GM19238 (cell line): ENCODE data around the gene FASTKD3.
"Not testable (repeated sequence)": the region's sequence is repeated elsewhere in the genome, so short reads cannot be mapped to it uniquely, and the experiment has no call there.

ENCODE experiments used
- DNase-seq: peaks from one replicate; pipeline ENCODE4 v3.0.0; 2011; ENCODE audit warnings: low spot score; ENCODE audit not compliant: insufficient read length

Gene FASTKD3

GRCh38 chr5:7868773-7869473 lies at the start of gene FASTKD3, which contains the start of gene MTRR:
FASTKD3 (minus strand) TSS chr5:7869031; CDS start chr5:7868083, 948 bp downstream.
MTRR (plus strand) TSS chr5:7869148; CDS start chr5:7870795, 1,647 bp downstream.
- peak; percentile 87 for DNase-seq

DNA sequence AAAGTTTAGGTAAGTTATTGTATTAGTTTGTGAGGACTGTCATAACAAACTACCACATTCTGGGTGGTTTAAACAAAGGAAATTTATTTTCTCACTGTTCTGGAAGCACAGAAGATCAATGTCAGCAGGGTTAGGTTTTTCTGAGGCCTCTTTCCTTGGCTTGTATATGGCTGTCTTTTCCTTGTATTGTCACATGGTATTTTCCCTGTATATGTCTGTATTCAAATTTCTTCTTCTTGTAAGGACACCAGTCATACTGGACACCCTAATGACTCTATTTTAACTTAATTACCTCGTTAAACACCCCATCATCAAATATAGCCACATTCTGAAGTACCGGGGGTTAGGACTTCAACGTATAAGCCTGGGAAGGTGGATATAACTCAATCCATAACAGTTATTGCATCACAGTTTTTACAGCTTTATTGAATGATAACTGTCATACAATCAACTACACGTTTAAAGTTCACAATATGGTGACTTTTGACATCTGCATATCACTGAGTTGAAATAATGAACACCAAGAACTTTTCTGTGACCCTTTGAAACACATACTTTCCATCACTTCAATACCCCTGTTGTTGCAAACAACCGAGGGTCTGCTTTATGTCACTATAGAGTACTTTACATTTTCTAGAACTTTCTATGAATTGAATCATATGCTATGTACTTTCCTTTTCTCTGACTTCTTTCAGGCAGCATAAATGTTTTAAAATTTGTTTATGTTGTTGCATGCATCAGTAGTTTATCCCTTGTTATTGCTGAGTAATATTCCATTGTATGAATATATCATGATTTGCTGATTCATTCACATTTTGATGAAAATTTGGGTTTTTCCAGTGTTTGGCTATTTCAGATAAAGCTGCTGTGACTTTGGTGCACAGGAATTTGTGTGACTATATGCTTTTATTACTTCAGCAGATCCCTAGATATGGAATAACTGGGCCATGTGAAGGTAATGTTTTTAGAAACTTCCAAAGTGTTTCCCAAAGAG lies 48.6 kb upstream of the FASTKD3 start:
- no peak for DNase-seq

DNA sequence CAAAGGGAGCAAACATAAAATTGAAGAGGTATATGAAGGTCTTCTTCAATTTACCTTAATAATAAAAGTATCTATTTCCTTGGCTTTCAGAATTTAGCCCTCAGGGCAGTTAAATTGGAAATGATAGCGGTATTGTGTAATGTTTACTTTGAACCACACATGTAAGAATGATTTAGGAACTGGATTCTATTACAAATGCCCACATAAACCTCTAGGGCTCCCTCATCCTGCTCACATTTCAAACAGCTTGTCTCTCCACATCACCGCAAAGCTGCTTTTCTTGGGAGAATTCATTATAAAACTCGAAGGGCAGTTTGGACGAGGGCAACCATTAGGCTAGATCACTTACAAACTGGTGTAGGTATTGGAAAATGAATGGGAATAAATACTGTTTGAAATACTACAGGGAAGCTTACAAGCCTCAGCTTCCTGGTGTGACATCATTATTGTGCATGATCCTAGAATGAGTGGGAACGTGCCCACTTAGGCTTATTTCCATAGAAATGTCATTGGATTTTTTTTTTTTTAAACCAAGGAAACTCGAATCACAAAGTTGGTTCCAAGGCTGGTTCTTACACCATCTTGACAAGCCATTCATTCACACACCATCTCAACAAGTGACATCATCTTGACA lies 47.5 kb upstream of the FASTKD3 start:
- DNase-seq = no peak

- DNase-seq = not testable (repeated sequence)
These were observed 42.6 kb upstream of the FASTKD3 start for GRCh38 chr5:7911429-7911771.

GRCh38 chr5:7910738-7911428 lies 42.1 kb upstream of the FASTKD3 start:
- no peak for DNase-seq

GRCh38 chr5:7908317-7908716 lies 39.5 kb upstream of the FASTKD3 start:
- no peak for DNase-seq

GRCh38 chr5:7907612-7908011 lies 38.8 kb upstream of the FASTKD3 start:
- DNase-seq = no peak

- DNase-seq = no peak
These were observed 35.3 kb upstream of the FASTKD3 start for GRCh38 chr5:7904170-7904569.

DNA sequence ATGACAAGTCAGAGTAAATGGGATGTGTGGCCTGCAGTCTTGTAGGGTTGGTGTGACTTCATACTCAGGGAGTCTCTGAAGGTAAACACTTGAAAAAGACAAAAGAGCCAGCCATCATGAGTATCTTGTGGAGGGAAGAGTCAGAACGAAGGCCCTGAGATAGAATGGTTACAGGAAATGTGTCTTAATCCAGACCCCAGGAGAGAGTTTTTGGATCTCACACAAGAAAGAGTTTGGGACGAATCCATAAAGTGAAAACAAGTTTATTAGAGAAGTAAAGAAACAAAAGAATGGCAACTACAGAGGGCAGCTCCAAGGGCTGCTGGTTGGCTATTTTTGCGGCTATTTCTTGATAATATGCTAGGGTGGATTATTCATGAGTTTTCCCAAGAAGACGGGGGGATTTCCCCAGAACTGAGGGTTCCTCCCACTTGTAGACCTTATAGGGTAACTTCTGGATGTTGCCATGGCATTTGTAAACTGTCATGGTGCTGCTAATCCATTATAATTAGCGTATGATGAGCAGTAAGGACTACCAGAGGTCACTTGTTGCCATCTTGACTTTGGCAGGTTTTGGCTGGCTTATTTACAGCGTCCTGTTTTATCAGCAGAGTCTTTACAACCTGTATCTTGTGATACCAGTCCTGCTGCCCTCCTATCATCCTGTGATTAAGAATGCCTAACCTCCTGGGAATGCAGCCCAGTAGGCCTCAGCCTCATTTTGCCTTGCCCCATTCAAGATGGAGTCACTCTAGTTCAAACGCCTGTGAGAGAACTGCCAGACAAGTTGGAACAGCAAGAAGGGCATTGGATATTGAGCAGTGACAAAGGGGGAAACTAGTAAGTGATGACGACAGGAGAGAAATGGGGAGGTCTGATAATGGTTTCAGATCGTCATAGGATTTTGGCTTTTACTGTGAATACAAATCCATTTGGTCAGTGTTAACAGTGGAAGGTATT lies 34.1 kb upstream of the FASTKD3 start:
- DNase-seq = no peak

GRCh38 chr5:7902201-7902600 lies 33.4 kb upstream of the FASTKD3 start:
- DNase-seq = no peak

DNA sequence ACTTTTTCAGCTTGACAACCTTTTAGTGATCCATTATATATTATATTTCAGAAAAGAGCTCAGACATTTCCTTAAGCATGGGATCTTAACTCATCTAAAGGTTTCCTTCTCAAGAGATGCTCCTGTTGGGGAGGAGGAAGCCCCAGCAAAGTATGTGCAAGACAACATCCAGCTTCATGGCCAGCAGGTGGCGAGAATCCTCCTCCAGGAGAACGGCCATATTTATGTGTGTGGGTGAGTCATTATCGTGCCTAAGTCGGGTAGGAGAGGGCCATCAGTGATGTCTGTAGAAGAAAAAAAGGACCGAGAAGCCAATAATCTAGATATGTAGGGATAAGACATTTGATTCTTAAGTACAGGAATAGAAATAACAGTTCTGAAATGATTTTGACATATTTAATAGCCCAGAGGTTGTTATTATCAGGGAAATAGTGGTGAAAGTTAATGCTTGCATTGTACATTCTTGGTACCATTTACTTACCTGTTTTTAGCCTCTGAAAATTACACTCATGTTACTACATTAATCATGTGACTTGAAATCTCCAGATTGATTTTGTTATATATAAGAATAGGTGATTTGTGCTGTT lies 28.3 kb upstream of the FASTKD3 start:
- DNase-seq = no peak

- DNase-seq = no peak
These were observed 26.0 kb upstream of the FASTKD3 start for GRCh38 chr5:7894860-7895259.

- DNase-seq = no peak
These were observed 25.6 kb upstream of the FASTKD3 start for GRCh38 chr5:7894439-7894838.

DNA sequence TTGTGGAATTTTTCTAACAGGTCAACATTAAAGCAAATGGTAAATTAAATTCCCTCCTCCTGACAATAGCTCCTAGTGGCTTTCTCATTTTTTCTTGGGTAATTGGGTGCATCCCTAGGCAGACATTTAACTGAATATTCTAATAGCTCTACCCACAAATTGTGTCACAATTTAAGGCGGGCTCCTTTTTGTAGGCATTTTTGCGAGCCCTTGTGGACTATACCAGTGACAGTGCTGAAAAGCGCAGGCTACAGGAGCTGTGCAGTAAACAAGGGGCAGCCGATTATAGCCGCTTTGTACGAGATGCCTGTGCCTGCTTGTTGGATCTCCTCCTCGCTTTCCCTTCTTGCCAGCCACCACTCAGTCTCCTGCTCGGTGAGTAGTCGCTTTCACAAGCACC lies 20.1 kb upstream of the FASTKD3 start:
- no peak for DNase-seq

DNA sequence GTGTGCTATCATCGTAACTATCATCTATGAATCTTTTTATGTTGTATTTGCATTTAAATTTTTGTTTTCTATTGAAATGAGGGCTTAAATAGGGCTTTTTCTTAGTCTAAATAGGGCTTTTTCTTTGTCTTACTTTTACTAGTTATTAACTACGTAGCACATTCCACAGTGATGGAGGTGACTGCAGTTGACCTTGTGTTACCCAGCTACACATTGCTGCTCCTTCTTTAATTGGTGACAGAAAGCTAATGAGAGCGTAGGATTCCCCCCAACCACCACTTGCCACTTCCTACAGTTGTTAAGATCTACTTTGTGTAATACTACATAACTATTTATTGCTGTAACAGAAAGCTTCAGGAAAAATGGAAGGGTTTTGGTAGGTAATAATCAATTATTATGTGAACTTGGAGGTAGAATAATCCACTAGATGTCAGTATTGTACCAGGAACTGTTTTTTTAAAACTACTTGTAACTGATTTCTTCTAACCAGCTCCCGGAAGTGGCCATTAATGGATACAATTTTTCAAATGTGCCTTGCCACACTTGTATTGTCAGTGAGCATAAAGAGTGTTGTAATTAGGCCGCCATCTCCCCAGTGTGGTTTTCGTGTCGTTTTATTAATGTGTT lies 18.1 kb upstream of the FASTKD3 start:
- no peak for DNase-seq

GRCh38 chr5:7884491-7885267 lies 15.8 kb upstream of the FASTKD3 start:
- no peak for DNase-seq

DNA sequence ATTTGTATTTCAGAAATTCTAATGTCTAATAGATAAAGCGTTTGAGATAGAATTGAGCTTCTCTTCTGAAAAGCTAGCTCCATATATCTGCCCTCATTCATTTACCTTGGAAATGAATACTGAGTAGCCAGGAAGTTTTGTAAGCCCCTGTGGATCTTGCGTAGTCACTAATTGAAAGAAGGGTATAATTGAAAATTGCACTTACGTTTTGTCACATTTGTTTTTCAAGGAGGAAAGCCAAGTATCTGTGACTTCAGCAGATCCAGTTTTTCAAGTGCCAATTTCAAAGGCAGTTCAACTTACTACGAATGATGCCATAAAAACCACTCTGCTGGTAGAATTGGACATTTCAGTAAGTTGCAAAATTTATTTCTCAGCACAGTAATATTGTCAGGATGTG lies 14.1 kb upstream of the FASTKD3 start:
- DNase-seq = no peak

- DNase-seq = no peak
These were observed 13.0 kb upstream of the FASTKD3 start for GRCh38 chr5:7881816-7882215.

DNA sequence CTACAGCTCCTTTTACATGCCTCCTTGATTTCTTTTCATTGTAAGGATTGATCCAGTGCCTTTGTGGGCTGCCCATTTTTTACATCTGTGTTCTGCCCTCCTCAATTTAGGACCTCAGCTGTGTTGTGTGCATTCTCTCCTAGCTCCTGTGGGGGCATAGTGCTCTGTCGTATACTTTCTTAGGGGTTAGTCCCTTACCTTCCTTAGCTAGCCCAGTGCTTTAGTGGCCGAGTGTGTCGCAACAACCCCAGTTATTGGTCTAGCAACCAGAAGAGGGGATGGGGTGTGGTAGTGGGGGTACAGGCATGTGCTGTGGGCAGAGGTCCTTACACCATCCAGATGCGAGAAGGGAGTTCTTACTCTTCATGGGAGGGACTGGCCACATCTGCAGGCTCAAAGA lies 12.3 kb upstream of the FASTKD3 start:
- DNase-seq = no peak
